Small intestine (tissue), 7 donors: ENCODE data around the gene IL4R. TPM values are rescaled to one million over a fixed set of nuclear protein-coding genes. Genes with fewer than 3 reads are reported as not detected.
"Not testable (repeated sequence)": the region's sequence is repeated elsewhere in the genome, so short reads cannot be mapped to it uniquely, and the experiment has no call there.

Experiments used
- DNase-seq, 2 donors: peaks; one replicate each; pipeline versions ENCODE4 v3.0.0 to v3.0.0-alpha.2; 2013
- FAIRE-seq: peaks from 2 replicates; lab custom pipeline; 2012; peaks lifted over from hg19 to GRCh38; lab: Jason Lieb, UNC
- H3K27ac ChIP-seq, 3 donors: one replicate each; pipeline ENCODE4 v1.5.1; 2013; ENCODE audit warnings: low read length in 2 of 3, mild to moderate bottlenecking in 2 of 3, control low read depth in 1 of 3, inconsistent platforms in 1 of 3, low read depth in 1 of 3, moderate library complexity in 1 of 3
- H3K27me3 ChIP-seq, 3 donors: one replicate each; pipeline ENCODE4 v1.6.1; 2013; ENCODE audit warnings: low read length in 3 of 3, inconsistent platforms in 1 of 3; ENCODE audit not compliant: control insufficient read depth in 3 of 3, insufficient read depth in 3 of 3
- H3K36me3 ChIP-seq, 3 donors: one replicate each; pipeline ENCODE4 v1.6.1; 2013; ENCODE audit warnings: low read length in 3 of 3, inconsistent platforms in 1 of 3, low read depth in 1 of 3, mild to moderate bottlenecking in 1 of 3, moderate library complexity in 1 of 3; ENCODE audit not compliant: control insufficient read depth in 3 of 3, insufficient read depth in 2 of 3
- H3K4me1 ChIP-seq, 3 donors: one replicate each; pipeline ENCODE4 v1.6.1; 2013; ENCODE audit warnings: low read length in 2 of 3, inconsistent platforms in 1 of 3, low read depth in 1 of 3, mild to moderate bottlenecking in 1 of 3, moderate library complexity in 1 of 3; ENCODE audit not compliant: control insufficient read depth in 3 of 3, insufficient read depth in 2 of 3
- H3K4me3 ChIP-seq, 3 donors: one replicate each; pipeline ENCODE4 v1.5.1; 2013; ENCODE audit warnings: low read length in 3 of 3, control low read depth in 1 of 3, inconsistent platforms in 1 of 3, low read depth in 1 of 3, mild to moderate bottlenecking in 1 of 3, moderate library complexity in 1 of 3
- H3K9me3 ChIP-seq, 2 donors: one replicate each; pipeline ENCODE4 v1.6.1; 2013; ENCODE audit warnings: low read depth in 1 of 2, low read length in 1 of 2; ENCODE audit not compliant: control insufficient read depth in 2 of 2, insufficient read depth in 1 of 2
- WGBS, 3 donors: extraction: QIAGEN DNeasy Blood & Tissue Kit; methylation state at CpG; one replicate each; pipeline ENCODE4 v1.1.7; 2013; 5-methylcytosine and 5-hydroxymethylcytosine counted together
- polyA plus RNA-seq, 4 donors: library from polyadenylated mRNA; stranded (reverse) in 3 of 4; unstranded in 1 of 4; fragments of 200-250 nt in 3 of 4; fragments of 120-200 nt in 1 of 4; gene quantifications; one replicate each; pipeline versions ENCODE4 v1.2.1 to v1.2.3, GENCODE V29; 2013
- donor health status: healthy with polysubstance abuse.
- donor health status: control.
- donor health status: control.
- donor health status: Bipolar disorder and iron deficiency.
- donor health status: healthy.

IL4R gene
- polyA plus RNA-seq, 4 donors, result 28.1 to 32.7 (median 30.4) TPM

DNA sequence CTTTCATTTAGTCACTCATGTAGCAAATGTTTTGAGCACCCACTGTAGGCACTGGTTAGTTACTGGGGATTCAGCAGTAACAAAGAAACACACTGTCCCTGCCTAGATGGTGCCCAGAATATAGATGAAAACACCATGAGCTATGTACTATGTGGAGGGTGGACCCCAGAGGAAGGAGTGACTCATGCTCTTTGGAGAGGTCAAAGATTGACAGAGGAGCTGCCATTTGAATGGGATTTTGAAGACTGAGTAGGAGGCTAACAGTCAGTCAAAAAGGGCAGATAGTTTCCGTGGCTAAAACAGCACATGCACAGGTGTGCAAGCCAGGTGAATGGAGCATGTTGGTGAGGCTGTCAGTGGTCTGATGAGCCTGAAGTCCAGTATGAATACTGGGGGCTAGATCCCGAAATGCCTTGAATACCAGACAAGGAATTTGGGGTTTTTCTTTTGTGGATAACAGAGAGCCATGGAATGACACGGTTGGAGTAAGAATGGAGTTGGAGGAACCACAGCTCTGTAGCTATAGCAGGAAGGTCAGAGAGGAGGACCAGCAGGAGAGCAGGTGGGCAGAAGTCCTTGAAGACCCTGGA is 94.3 kb downstream of the IL4R start:
- peak in 1 of 2 donors; percentile 17 for DNase-seq
- H3K4me3 ChIP-seq, result no peak overlapping the region
- no peak for FAIRE-seq
- no peaks in the 10 kb centered on the region for H3K36me3 ChIP-seq
- H3K27me3 ChIP-seq, result no peaks in the 10 kb centered on the region
- H3K9me3 ChIP-seq, result no peaks in the 10 kb centered on the region
- WGBS, 3 donors, result 51 to 65% (median 64%) methylated on average over 3 of the region's 3 CpGs
- no peak overlapping the region for H3K27ac ChIP-seq
- H3K4me1 ChIP-seq, result no peaks in the 10 kb centered on the region

DNA sequence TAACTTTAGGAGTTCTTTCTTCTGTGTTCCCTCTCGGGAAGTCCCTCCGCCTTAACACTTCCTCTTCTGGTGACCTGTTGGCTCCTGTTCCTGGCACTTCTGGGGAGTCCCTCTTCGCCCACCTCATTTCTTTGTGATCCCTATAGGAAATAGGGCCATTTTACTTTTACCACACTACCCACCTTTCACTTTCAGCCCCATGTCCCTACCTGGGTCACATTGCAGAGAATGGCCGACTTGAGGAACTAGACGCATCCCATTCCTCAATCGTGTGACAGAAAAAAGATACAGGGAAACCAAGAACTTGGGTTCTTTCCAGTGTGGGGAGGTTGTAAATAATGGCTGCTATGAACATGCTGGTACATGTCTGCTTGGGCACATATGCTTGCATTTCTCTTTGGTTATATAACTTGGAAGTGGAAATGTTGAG is 94.8 kb downstream of the IL4R start:
- Histone ChIP-seq H3K36me3 (no peaks in the 10 kb centered on the region), H3K4me3 (no peak overlapping the region), H3K27me3 (no peaks in the 10 kb centered on the region), H3K9me3 (no peaks in the 10 kb centered on the region), H3K4me1 (no peaks in the 10 kb centered on the region), H3K27ac (no peak overlapping the region)
- WGBS, 3 donors, result 74 to 81% (median 74%) methylated on average over 6 of the region's 6 CpGs
- FAIRE-seq (no peak), DNase-seq (no peak)

DNA sequence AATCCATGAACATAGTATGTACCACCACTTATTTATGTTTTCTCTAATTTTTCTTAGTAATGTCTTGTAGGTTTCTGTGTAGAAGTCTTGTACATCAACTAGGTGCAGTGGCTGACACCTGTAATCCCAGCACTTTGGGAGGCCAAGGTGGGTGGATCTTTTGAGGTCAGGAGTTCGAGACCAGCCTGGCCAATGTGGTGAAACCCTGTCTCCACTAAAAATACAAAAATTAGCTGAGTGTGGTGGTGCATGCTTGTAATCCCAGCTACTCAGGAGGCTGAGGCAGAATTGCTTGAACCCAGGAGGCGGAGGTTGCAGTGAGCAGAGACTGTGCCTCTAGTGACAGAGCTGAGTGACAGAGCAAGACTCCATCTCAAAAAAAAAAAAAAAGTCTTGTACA is 96.2 kb downstream of the IL4R start:
- H3K4me1 ChIP-seq, H3K27ac ChIP-seq, H3K4me3 ChIP-seq, H3K36me3 ChIP-seq, FAIRE-seq, H3K27me3 ChIP-seq, H3K9me3 ChIP-seq, DNase-seq: not testable (repeated sequence)
- 58 to 76% (median 58%) methylated on average over 2 of the region's 2 CpGs for WGBS, 3 donors

DNA sequence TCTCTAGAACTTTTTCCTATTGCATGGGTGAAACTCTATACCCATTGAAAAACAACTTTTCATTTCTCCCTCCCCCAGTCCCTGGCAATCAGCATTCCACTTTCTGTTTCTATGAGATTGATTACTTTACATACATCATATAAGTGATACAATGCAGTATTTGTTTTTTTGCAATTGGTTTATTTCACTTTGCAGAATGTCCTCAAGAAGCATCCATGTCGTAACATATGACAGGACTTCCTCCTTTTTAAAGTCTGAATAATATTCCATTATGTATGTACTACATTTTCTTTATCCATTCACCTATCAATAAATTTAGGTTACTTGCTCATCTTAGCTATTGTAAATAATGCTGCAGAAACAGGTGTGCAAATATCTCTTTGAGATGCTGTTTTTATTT is 97.0 kb downstream of the IL4R start:
- no peak overlapping the region for H3K4me3 ChIP-seq
- DNase-seq (no peak), FAIRE-seq (no peak)
- no peaks in the 10 kb centered on the region for H3K9me3 ChIP-seq
- H3K4me1 ChIP-seq, result no peaks in the 10 kb centered on the region
- no peak overlapping the region for H3K27ac ChIP-seq
- 75 to 91% (median 80%) methylated on average over 1 of the region's 1 CpG for WGBS, 3 donors
- no peaks in the 10 kb centered on the region for H3K36me3 ChIP-seq
- H3K27me3 ChIP-seq, result no peaks in the 10 kb centered on the region

DNA sequence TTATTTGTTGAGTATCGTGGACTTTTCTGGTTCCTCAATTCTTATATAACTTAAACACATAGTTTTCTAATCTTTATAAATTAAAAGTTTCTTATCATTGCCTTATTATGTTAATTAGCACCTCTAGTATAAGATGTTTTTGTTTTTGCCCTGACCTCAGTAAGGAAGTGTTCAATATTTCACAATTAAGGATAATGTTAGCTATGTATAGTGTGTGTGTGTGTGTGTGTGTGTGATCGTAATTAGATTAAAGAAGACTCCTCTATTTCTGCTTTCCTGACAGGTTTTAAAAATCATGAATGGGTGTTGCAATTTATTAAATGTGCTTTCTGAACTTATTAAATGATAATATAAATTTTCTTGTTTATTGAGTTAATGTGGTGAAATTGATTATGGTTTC is 100.2 kb downstream of the IL4R start:
- DNase-seq (no peak), FAIRE-seq (no peak)
- no peaks in the 10 kb centered on the region for H3K27me3 ChIP-seq
- H3K27ac ChIP-seq, result no peak overlapping the region
- 78 to 91% (median 84%) methylated on average over 2 of the region's 2 CpGs for WGBS, 3 donors
- no peaks in the 10 kb centered on the region for H3K4me1 ChIP-seq
- no peaks in the 10 kb centered on the region for H3K36me3 ChIP-seq
- H3K4me3 ChIP-seq, result no peak overlapping the region
- H3K9me3 ChIP-seq, result no peaks in the 10 kb centered on the region

Other genes with a start within 250 kb of the IL4R start
- gene C16orf82, start 247.0 kb upstream of the IL4R start, polyA plus RNA-seq, result not detected
- 100 to 1,000 TPM in 1 of 4 donors, 10 to 100 TPM in 2, 1 to 10 TPM in 1; 8.7 to 117 (median 42.7) TPM for gene KDM8, start 110.4 kb upstream of the IL4R start, polyA plus RNA-seq
- gene NSMCE1, start 45.2 kb upstream of the IL4R start, polyA plus RNA-seq, result 10 to 100 TPM; 37.8 to 66.1 (median 52.3) TPM
- gene IL21R, start 88.2 kb downstream of the IL4R start, polyA plus RNA-seq, result under 1 TPM; under 0.01 to 0.85 (median 0.33) TPM
- 10 to 100 TPM; 30.4 to 47.0 (median 36.8) TPM for gene GTF3C1, start 235.9 kb downstream of the IL4R start, polyA plus RNA-seq
- 10 to 100 TPM in 3 of 4 donors, 1 to 10 TPM in 1; 1.9 to 17.5 (median 10.5) TPM for gene KATNIP, start 236.2 kb downstream of the IL4R start, polyA plus RNA-seq